ENCODE results near the gene CACNA1C.
A peak's percentile ranks its signal among the peaks of the same experiment; 100 is the strongest.
"Not testable (repeated sequence)": the region's sequence is repeated elsewhere in the genome, so short reads cannot be mapped to it uniquely, and the experiment has no call there.

Gene CACNA1C

GRCh38 chr12:2683283-2684025, 630.7 kb downstream of the CACNA1C start:
- DNase-seq: no peak

GRCh38 chr12:2684026-2684325, 631.2 kb downstream of the CACNA1C start:
- not testable (repeated sequence) for DNase-seq

- DNase-seq: not testable (repeated sequence)
Measured at GRCh38 chr12:2685620-2686279, 633.0 kb downstream of the CACNA1C start.

- DNase-seq: no peak
Measured at GRCh38 chr12:2686280-2686646, 633.5 kb downstream of the CACNA1C start.

GRCh38 chr12:2687058-2687457, 634.3 kb downstream of the CACNA1C start:
- DNase-seq: no peak

GRCh38 chr12:2687726-2688125, 634.9 kb downstream of the CACNA1C start:
- DNase-seq: no peak

DNA sequence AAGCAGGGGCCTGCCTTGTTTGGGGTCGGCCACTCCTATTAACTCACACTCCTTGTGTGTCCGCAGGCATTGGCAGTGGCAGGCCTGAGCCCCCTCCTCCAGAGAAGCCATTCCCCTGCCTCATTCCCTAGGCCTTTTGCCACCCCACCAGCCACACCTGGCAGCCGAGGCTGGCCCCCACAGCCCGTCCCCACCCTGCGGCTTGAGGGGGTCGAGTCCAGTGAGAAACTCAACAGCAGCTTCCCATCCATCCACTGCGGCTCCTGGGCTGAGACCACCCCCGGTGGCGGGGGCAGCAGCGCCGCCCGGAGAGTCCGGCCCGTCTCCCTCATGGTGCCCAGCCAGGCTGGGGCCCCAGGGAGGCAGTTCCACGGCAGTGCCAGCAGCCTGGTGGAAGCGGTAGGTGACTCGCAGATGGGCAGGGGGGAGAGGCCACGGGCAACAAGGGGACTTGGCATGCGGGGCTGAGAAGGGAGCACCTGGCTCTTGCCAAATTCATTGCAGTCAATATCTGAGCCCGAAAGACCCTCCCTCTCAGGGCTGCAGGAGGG, 635.7 kb downstream of the CACNA1C start:
- no peak for DNase-seq

DNA sequence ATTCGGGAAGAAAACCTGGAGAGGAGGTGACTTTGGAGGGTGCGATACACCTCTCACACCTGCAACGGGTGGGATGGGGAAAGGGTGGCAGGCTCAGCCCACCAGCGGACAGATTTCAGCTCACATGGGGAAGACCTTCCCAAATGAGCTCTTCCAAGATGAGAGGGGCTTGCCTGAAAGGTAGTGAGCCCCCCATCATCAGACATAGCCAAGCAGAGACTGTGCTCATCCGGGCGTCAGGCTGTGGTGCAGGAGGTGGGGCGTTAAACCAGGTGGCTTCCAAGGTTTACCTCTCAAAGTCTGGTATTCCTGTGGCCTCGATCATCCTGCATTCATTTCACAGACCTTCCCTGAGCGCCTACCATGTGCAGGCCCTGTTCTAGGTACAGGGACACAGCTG, 636.6 kb downstream of the CACNA1C start:
- DNase-seq: no peak

DNA sequence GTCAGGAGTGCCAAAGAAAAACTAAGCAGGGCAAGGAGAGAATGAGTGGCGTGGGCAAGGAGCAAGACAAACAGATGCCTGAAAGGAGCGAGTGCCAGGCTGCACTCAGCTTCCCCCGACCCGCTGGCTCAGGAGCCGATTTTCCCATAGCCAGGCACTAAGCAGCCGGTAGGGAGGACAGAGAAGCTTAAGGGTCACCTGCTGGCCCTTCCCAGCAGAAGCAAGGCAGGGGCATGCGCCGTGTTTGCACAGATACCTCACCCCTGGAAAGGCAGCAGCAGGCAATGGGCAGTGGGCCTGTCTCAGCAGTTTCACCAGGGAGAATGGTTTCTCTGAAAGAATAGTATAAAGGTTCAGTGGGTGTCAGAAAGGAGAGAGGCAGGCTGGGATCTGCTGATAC, 637.1 kb downstream of the CACNA1C start:
- no peak for DNase-seq

DNA sequence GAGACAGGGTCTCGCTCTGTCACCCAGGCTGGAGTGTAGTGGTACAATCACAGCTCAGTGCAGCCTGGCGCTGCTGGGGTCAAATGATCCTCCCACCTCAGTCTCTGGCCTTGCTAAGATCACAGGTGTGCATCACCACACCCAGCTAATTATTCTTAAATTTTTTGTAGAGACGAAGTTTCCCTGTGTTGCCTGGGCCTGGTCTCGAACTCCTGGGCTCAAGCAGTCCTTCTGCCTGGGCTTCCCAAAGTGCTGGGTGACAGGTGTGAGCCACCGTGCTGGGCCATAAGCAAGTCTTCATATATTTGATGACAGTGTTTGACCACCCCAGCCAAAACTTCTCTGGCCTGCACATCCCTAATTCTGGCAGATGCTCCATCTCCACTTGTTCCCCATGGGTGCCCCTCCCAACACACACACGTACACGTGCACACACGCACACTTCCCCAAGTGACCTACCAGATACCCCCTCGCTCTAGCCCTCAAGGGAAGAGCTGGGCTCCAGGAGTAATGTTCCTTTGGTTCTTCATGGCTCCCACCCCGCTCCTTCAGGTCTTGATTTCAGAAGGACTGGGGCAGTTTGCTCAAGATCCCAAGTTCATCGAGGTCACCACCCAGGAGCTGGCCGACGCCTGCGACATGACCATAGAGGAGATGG, 637.7 kb downstream of the CACNA1C start:
- DNase-seq: no peak

DNA sequence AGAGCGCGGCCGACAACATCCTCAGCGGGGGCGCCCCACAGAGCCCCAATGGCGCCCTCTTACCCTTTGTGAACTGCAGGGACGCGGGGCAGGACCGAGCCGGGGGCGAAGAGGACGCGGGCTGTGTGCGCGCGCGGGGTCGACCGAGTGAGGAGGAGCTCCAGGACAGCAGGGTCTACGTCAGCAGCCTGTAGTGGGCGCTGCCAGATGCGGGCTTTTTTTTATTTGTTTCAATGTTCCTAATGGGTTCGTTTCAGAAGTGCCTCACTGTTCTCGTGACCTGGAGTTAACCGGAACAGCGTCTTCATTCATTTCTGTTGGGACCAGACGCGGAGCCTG, 638.2 kb downstream of the CACNA1C start:
- DNase-seq: peak; percentile 56

DNA sequence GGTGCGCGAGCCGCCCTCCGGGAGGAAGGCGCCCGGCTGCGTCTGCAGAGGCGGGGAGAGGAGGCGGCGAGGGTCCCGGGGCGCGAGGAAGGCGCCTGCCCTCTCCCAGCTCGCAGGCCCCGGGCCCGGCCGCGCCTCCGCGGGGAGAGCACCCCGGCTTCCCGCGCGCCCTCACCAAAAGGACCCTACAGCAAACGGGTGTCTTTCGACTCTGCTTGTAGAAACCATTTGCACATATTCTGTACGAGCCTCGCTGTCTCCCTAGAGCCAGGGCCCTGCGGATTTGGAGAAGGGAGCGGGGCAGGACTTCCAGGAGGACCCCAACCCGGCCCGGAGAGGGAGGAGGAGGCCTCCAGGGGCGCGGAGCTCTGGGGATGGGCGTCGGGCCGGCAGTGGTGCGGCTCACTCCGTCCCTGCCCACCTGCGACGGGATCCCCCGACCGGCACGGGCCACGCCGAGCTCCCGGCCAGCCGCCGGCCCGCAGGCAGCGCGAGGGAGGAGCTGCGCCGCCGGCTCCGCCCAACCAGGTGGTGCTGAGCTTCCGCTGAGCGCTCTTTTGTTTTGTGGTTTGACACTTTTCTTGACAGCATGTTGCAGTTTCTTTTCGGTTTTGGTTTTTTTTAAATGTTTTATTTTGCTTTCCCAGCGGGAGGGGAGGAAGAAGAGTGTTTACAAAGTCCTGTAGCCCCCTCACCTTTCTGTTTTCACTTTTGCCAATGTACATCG, 638.7 kb downstream of the CACNA1C start:
- DNase-seq: peak; percentile 63

GRCh38 chr12:2692080-2692479, 639.3 kb downstream of the CACNA1C start:
- no peak for DNase-seq

DNA sequence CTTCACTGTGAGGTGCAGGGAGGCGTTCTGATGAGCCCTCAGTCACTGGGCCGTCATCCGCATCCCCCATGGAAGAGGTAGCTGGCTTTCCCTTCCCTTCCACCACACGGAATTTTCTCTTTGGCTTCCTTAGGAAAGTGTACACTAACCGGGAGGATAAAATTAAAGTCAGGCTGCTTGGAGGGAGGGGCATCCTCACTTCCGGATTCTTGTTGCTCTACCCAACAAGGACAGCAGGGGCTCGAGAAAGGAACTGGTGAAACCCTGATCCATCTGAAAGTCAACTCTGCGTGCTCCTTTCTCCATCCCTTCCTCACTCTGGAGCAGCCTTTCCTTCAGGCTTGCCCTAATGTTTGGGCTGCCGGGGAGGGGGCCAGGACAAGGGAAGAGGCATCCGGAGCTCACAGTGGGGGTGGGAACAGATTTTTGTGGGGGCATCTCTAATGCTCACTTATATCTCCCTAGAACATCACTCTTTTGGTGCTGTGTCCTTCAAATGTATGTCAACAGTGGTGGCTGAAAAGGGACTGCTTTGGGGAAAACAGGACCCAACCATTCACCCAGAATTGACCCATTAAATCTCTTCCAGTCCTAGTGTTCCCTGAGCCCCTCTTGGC, 640.6 kb downstream of the CACNA1C start:
- DNase-seq: no peak

DNA sequence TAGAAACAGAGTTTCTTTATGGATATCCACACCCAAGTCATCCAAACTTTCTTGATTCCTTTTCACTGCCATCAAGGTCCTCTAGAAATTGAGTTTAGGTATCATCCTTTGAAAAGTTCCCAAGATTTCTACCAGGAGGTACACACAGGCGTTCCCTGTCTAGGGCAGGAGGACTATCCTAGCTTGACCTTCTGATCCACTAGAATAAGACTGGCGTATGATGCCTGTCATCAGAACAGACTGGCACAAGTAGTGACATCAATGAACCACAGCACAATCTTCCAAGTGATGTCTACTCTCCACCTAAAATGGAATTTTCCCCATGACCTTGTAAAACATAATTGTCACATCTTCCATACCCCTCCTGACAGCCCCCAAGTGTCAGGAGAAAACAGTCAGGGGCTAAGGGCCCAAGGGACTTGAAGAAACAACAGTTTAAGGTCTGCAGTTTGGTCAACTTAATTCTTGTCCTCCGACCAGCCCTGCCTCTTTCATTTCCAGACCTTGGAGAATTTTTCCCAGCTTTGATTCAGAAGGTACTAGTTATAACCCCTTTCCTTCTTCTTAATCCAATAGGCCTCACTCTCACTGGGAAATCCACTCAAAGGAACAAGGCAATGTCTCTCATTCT, 641.3 kb downstream of the CACNA1C start:
- DNase-seq: no peak

DNA sequence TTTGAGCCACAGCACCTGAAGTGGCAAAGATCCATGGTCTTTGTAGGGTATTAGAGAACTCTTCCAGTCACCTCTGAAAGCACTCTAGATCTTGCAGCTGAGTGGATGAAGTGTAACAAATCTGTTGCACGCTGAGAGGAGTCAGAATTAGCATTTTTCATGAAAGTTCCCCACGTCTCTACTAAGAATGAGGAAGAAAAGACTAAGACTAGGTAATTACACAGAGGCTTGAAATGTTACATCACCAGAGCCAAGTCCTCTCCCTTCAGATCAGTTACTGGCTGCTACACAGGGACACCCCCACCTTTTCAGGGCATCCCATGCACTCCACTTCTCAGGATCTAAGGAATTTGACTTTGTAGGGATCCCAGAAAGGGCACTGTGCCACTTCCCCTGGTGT, 643.3 kb downstream of the CACNA1C start:
- no peak for DNase-seq

GRCh38 chr12:2697057-2697800, 644.4 kb downstream of the CACNA1C start:
- no peak for DNase-seq

DNA sequence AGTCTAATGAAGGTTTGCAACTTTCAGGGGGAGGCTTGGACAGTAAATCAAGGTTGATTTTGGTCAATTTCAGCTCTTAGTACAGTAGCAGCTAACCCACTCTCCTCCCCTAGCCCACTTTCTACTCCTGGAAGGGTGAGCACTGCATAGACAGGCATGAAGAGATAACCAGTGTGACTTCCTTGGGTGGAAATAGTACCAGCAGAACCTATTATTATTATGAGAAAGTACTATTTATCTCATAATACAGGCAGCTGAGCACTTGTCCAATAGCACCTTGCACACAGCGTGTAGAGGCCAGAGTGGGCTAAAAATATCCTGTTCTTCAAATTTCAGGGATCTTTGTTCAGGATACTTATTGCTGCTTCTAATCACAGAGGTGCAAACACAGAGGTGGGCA, 645.8 kb downstream of the CACNA1C start:
- no peak for DNase-seq

- no peak for DNase-seq
Measured at GRCh38 chr12:2710701-2711100, 657.9 kb downstream of the CACNA1C start.

DNA sequence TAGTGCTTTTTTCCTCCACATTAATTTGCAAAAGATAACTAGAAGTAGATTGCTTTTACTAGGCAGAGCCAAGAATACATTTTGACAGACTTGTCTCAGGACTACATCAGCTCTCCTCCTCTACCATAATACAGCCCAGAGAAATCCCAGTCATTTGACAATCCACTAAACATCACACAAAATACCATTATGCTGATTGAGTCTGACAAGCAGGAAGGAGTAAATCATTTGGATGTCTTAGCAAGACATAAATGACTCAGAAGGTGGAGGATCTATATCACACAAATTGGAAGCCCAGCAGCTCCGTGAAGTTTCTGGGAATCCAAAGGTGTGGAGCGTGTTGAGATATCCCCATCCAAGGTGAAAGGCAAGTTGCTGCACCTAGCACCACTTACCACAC, 666.6 kb downstream of the CACNA1C start:
- no peak for DNase-seq

DNA sequence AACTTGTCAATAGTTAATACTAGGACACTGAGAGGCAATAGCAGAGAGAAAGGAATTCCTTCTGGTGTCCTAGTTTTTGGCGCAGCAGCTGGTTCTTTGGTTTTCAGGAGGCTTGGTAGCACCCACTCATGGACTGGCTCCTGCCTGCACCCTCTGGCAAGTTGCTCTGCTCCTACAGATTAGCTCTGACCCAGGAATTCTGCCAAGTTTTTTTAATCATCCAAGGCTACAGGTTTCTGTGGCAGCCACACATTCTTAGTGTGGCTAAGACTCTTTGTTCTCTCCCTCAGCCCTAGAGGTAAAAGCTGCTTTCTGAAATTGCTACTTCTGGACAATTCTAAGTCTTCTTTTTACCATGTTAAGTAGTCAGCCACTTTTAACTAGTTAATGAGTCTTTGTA, 670.0 kb downstream of the CACNA1C start:
- DNase-seq: no peak

DNA sequence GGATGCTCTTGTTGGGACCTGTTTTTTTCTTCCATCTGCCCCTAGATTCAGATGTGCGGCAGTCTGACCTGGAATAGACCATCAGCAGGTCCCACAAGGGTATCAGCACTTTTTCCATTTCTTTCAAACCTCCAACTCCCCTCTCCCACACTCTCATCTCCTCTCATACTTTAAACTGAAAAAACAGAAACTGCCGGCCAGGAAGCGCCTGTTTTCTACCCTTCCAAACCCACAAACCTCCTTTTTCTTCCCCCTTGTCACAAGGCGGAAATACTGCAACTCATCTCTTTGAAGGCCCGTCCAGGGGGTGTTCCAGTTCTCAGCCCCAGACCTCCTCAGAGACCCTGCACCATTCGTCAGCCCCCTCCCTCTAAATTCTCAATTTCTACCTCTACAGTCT, 679.5 kb downstream of the CACNA1C start:
- no peak for DNase-seq

Data from central memory CD4-positive, alpha-beta T cell (primary cell).